GM21717 (cell line): Measurements from ENCODE around the gene C10orf143.
"Not testable (repeated sequence)": the region's sequence is repeated elsewhere in the genome, so short reads cannot be mapped to it uniquely, and the experiment has no call there.

Source experiments
- ATAC-seq: cut with Tn5 transposase; IDR thresholded peaks from one replicate; pipeline ENCODE4 v1.9.1; 2021; ENCODE audit warnings: mild to moderate bottlenecking, moderate library complexity; ENCODE audit not compliant: unreplicated experiment

Gene C10orf143

GRCh38 chr10:130110246-130111112 is at the start of gene C10orf143:
Gene C10orf143 (minus strand): TSS chr10:130110830. CDS start chr10:130110772, 58 bp downstream.
- peak; percentile 84 for ATAC-seq

DNA sequence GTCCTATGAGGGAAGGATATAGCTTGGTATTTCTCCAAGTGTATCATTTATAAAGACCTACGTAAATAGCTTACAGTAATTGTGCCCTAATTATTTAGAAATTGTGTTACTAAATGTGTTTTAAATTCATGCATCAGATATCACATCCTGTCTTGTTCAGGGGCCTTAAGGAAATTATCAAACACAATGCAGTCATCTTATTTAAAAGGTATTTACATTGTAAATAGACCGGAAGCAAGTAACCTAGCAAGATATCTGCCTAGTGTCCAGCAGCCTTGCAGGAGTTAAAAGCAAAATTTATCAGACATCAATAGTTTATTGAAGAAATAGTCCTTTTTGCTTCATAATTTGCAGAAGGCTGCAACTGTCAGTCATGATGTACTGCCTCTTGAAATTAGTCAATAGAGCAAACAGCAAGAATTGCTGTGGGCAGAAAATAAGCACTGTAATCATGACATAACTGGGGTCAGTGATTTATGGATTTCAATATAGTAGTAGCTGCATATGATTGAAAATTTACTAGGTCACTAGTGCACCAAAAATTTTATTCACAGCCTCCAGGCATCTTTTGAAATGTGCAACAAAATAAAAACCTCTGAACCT is 48.7 kb upstream of the C10orf143 start:
- no peak for ATAC-seq

DNA sequence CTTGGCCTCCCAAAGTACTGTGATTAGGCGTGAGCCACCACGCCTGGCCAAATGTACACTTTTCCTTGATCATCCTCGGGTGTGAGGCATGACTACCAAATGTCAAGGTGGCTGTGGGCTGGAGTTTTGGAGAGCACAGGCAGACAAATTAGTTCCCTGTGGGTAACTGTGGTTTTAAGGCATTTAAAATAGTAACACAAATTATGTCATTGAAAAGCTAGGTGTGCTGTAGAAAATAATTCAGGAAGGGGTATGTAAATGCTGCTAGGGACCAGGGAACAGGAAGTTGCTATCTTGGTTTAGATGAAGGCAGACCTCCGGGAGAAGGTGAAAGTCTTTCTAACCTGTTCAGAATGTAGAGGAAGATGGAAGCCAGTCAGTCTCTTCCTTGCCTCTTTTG is 35.4 kb upstream of the C10orf143 start:
- peak; percentile 38 for ATAC-seq

DNA sequence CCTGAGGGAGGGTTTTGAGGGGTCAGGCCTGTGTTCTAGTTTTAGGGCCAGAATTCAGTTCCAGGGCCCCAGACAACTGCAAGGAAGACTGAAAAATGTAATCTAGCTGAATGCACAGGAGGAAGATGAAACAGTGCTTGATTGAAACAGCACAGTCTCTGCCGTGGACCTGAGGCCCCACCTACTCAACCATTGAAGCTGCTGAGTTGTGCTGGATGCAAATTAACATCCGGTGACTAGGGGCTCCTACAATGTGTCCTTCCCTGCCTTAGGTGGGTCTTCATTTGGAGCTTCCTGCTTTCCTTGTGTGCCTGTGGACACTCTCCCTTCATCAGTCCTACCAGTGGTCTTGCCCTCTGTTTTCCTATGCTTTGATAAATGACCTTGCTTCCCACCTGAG is 31.2 kb upstream of the C10orf143 start:
- ATAC-seq, result peak; percentile 89

DNA sequence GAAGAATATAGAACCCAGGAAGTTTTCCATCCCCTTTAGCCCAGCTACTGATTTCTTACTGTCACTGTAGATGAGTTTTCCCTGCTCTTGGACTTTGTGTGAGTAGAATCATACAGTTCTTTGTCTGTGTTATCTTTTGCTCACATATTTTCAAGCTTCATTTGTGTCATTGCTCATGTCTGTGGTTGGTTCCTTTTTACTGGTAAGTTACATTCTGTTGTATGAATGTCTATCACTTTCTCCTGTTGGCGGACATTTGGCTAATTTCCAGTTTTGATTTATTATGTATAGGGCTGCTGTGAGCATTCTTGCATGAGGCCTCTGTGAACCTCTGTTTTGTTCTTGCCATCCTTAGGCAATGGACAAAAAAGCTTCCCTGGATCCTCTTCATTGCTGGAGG is 30.8 kb upstream of the C10orf143 start:
- ATAC-seq, result peak; percentile 30

- ATAC-seq, result no peak
These were observed 30.4 kb upstream of the C10orf143 start for GRCh38 chr10:130141038-130141437.

- ATAC-seq, result no peak
These were observed 29.8 kb upstream of the C10orf143 start for GRCh38 chr10:130140425-130140824.

- no peak for ATAC-seq
These were observed 27.8 kb upstream of the C10orf143 start for GRCh38 chr10:130138479-130138866.

- ATAC-seq, result no peak
These were observed 27.2 kb upstream of the C10orf143 start for GRCh38 chr10:130137659-130138478.

DNA sequence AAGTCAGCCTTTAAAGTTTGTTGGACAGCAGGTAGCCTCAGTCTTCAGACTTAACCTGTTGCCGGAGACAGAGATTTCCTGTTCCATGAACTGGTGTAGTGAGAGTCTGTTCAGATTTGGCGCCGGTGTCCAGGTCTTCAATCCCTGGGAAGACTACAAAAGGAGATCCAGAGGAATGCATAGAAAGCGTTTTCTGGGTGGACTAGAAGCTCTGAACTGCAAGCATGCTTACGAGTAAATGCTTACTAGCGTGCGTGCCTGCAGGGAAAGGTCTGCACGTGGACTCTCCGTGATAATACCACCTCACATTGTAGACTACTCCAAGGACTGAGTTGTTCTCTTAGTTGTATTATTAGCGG is 26.4 kb upstream of the C10orf143 start:
- no peak for ATAC-seq

GRCh38 chr10:130136226-130137089 is 25.8 kb upstream of the C10orf143 start, which contains the start of gene GLRX3:
Gene GLRX3 (plus strand): TSS chr10:130136391. CDS start chr10:130136421, 30 bp downstream.
- ATAC-seq, result peak; percentile 86

DNA sequence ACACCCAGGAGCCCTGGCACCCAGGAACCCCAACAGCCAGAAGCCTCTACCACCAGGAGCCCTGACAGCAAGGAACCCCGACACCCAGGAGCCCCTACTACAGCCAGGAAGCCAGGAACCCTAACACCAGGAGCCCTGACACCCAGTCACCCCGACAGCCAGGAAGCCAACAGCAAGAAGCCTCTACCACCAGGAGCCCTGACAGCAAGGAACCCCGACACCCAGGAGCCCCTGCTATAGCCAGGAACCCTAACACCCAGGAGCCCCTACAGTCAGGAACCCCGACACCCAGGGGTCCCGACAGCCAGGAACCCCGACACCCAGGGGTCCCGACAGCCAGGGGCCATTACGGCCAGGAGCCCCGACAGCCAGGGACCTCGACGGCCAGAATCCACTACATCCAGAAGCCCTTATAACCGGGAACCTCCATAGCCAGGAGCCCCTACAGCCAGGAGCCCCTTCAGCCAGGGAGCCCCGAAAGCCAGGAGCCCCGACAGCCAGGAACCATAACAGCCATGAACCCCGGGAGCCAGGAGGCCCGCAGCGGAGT is 25.1 kb upstream of the C10orf143 start:
- peak; percentile 15 for ATAC-seq

- ATAC-seq, result no peak
These were observed 18.3 kb upstream of the C10orf143 start for GRCh38 chr10:130128922-130129321.

GRCh38 chr10:130128062-130128781 is 17.6 kb upstream of the C10orf143 start:
- no peak for ATAC-seq

GRCh38 chr10:130127364-130128061 is 16.9 kb upstream of the C10orf143 start:
- peak; percentile 89 for ATAC-seq

- ATAC-seq, result no peak
These were observed 11.0 kb upstream of the C10orf143 start for GRCh38 chr10:130121486-130122079.

GRCh38 chr10:130117535-130117934 is 6.9 kb upstream of the C10orf143 start:
- not testable (repeated sequence) for ATAC-seq

- not testable (repeated sequence) for ATAC-seq
These were observed 6.3 kb upstream of the C10orf143 start for GRCh38 chr10:130116942-130117341.
